ENCODE results near the gene SEPTIN3.

Gene SEPTIN3

DNA sequence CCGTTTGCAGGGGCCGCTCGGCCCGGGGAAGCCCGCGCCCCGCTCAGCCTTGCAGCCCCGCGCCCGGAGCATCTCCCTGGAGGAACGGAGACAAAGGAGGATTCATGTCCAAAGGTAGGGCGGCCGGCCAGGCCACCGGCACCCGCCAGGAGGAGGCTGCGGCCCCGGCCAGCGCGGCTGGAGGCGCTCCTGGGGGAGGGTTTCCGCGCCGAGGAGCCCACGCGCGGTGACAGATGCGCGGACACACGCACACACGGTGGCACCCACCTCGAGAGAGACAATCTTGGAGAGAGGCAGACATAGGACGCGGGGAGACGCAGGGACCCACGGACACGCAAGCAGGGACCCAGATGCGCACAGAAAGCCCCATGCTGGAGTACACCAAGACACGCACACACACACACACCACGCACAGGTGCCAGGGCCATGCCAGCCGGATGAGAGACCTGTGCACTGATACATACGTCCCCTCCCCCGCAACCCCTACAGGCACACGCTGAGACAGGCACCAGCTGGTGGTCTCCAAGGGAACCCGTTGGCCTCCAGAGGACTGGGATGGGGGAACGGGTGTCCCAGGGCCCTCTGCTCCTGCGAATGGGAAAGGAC, 7.8 kb downstream of the SEPTIN3 start:
- no peak for DNase-seq (ENCODE audit: low read depth)

GRCh38 chr22:41978732-41979131, 9.5 kb downstream of the SEPTIN3 start:
- DNase-seq (ENCODE audit: low read depth), result no peak

- DNase-seq (ENCODE audit: low read depth), result no peak
These were observed 10.4 kb downstream of the SEPTIN3 start for GRCh38 chr22:41979423-41980250.

DNA sequence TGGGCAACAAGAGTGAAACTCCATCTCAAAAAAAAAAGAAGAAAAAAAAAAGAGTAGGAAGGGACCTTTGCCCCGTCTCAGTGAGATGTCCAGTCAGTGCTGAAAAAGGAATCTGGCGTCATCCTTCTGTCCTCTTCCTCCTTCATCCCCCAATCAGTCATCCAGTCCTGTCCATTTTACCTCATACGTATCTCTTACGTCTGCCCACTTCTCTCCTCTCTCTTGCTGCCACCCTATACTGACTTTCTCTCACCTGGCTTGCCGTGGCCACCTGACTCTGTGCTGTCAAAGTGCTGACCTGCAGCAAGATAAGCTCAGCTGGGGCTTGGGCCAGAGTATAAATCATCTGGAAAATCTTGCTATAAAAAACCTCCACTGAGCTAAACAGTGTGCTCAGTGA, 13.6 kb downstream of the SEPTIN3 start:
- no peak for DNase-seq (ENCODE audit: low read depth)

GRCh38 chr22:41983513-41984405, 14.5 kb downstream of the SEPTIN3 start:
- DNase-seq (ENCODE audit: low read depth), result no peak

GRCh38 chr22:41987276-41987675, 18.0 kb downstream of the SEPTIN3 start:
- no peak for DNase-seq (ENCODE audit: low read depth)

DNA sequence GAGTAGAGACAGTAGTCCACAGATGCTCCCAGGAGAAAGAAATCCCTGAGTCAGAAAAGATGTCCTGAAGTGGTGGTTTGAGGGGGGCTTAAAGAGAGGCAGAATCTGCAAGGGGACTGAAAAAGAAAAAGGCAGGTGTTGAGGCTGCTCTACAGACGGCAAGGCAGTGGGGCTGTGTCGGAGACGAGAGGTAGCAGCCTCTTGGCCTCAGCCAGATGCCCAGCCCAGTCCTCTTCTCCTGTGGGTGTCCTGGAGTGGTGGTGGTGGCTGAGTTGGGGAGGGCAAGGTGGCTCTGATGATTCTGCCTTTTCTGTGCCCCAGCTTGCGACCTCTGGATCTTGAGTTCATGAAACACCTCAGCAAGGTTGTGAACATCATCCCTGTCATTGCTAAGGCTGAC, 20.0 kb downstream of the SEPTIN3 start:
- no peak for DNase-seq (ENCODE audit: low read depth)

DNA sequence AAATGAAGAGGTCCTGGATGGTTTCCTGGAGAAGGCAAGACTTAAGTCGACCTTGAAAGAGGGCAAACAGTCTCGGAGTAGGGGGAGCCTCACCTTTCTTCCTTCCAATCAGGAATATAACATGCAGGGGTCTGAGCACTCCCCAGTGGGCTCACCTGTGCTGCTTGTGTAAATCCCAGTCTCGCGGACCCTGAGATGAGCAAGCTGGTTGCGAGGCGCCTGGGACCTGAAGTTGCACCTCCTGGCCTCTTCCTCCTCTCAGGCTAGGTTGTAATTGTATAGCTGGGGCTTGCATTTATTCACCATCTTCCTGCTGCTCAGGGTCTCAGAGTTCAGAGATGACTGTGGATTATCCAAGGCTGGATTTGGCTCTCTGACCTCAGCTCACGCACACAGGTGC, 21.9 kb downstream of the SEPTIN3 start:
- DNase-seq (ENCODE audit: low read depth), result no peak

GRCh38 chr22:41992496-41992895, 23.3 kb downstream of the SEPTIN3 start:
- DNase-seq (ENCODE audit: low read depth), result no peak

DNA sequence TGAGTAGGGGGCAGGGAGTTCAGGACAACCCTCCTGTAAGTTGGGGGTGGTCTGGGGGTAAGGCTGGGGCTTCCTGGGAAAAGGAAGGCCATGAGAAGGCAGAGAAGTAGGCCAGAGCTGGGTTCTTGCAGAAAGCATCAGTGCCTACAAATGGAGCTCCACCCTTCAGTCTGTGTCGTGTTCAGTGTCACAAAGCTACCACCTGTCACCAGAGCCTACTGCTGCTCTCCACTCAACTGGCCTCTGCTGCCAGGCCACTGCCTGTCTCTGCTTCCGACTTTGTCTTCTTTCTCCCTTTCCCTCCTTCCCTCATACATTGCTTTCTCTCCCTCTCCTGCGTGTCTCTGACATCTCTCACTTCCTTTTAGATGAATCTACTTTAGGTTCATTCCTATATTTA, 26.0 kb downstream of the SEPTIN3 start:
- DNase-seq (ENCODE audit: low read depth), result no peak

GRCh38 chr22:41996826-41997225, 27.6 kb downstream of the SEPTIN3 start:
- DNase-seq (ENCODE audit: low read depth), result no peak

GRCh38 chr22:41998361-41999261, 29.4 kb downstream of the SEPTIN3 start, which contains the start of gene WBP2NL:
Gene WBP2NL (plus strand): TSS chr22:41998788. CDS start chr22:41998819, 31 bp downstream.
- DNase-seq (ENCODE audit: low read depth), result peak; percentile 81

GRCh38 chr22:42000466-42000865, 31.2 kb downstream of the SEPTIN3 start:
- DNase-seq (ENCODE audit: low read depth), result no peak

DNA sequence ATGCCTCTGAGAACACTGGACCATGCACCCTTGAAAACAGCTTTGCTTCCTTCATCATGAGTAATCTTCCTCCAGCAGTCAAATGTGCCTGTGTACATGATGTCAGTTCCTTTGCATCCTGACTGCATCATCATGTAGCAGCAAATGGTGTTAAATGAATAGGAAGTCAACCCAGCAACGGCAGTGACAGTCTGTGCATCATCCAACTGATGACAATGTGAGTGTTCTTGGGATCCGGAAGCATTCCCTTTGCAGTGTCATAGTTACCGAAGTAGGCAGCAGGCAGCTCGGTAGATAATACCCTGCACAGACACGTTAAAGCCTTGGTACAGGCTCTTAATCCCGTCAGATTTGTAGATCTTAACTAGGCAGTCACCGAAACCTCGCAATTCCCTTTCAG, 31.9 kb downstream of the SEPTIN3 start:
- DNase-seq (ENCODE audit: low read depth), result no peak

DNA sequence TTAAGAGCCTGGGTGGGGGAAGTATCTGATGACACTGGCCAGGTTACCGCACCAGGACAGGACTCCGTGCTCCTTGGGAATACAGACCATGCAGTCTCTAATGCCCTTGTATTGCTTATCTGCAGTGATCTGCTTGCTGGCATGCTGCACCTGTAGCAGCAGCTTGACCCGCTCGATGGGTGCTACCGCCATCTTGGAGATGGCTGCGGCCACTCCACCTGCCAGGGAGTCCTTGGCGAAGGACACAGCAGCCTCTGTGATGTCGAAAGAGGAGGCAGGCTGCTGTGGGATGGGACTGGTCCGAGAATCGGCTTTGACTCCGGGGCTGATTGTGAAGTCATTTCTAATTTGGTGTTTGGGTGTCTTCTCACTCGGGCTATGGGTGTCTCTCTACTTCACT, 32.5 kb downstream of the SEPTIN3 start:
- DNase-seq (ENCODE audit: low read depth), result no peak

GRCh38 chr22:42007922-42008321, 38.7 kb downstream of the SEPTIN3 start:
- DNase-seq (ENCODE audit: low read depth), result no peak

DNA sequence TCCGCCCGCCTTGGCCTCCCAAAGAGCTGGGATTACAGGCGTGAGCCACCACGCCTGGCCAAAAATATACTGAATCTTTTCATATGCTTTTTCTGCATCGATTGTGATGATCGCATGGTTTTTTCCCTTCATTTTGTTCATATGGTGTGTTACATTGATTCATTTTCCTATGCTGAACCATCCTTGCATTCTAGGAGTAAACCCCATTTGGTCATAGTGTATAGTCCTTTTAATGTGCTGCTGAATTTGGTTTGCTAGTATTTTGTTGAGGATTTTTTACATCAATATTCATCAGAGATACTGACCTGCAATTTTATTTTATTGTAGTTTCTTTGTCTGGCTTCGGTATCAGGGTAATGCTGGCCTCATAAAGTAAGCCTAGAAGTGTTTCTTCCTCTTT, 41.5 kb downstream of the SEPTIN3 start:
- DNase-seq (ENCODE audit: low read depth), result no peak

DNA sequence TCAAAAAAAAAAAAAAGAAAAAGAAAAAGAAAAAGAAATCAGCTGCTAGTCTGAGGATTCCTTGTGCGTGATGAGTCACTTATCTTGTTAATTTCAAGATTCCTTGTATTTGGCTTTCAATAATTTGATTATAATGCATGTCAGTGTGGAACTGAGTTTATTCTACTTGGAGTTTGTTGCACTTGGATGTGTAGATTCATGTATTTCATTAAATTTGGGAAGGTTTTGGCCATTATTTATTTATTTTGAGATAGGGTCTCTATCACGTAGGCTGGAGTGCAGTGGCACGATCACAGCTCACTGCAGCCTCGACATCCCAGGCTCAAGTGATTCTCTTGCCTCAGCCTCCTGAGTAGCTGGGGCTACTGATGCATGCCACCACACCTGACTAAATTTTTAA, 44.1 kb downstream of the SEPTIN3 start:
- DNase-seq (ENCODE audit: low read depth), result no peak

DNA sequence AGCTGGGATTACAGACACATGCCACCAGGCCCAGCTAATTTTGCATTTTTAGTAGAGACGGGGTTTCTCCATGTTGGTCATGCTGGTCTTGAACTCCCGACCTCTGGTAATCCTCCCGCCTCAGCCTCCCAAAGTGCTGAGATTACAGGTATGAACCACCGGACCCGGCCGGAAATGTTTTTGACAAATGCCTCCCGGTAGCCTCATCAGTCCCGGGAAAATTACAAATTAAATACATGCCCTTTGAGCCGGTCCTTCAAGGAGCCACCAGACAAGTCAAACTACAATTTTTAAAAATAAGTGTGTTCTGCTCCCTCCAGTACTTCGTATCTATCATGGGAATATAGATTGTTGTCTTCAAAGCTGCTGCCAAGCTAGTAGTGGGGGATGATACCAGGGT, 46.9 kb downstream of the SEPTIN3 start:
- no peak for DNase-seq (ENCODE audit: low read depth)

DNA sequence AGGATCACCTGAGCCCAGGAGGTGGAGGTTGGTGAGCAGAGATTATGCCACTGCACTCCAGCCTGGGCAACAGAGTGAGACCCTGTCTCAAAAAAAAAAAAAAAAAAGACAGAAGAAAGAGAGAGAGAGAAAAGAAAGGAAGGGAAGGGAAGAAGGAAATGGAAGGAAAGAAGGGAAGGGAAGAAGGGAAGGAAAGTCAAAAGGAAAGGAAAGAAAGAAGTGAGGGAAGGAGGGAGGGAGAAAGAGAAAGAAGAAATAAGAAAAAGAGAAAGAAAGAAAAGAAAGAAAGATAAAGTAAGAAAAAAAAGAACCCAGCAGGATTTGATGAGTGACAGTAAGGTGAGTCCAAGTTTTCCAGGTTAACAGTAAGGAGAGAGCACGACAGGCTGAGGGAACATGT, 49.0 kb downstream of the SEPTIN3 start:
- DNase-seq (ENCODE audit: low read depth), result no peak

All from stimulated activated CD8-positive, alpha-beta memory T cell treated with anti-CD3 and anti-CD28 coated beads, Interleukin-15, amount 100 ng/mL, for 1 hour (primary cell).